Adipose tissue (tissue), 3 donors: ENCODE measurements around the gene KRT17. TPM values are rescaled to one million over a fixed set of nuclear protein-coding genes. Genes with fewer than 3 reads are reported as not detected.
"Not testable (repeated sequence)": the region's sequence is repeated elsewhere in the genome, so short reads cannot be mapped to it uniquely, and the experiment has no call there.

Source experiments
- H3K27ac ChIP-seq: one replicate; pipeline ENCODE4 v1.5.1; 2013; ENCODE audit warnings: low read depth, low read length
- WGBS, 3 donors: extraction: QIAGEN DNeasy Blood & Tissue Kit; methylation state at CpG; one replicate each; pipeline ENCODE4 v1.1.7; 2013; 5-methylcytosine and 5-hydroxymethylcytosine counted together
- polyA plus RNA-seq, 3 donors: library from polyadenylated mRNA; stranded (reverse); fragments of 200-250 nt; gene quantifications; one replicate each; pipeline ENCODE4 v1.2.3, GENCODE V29; 2013
- donor health status: healthy with polysubstance abuse.
- donor health status: Bipolar disorder and iron deficiency.
- donor health status: healthy.

KRT17 gene
- polyA plus RNA-seq, 3 donors = 0.60 to 0.70 TPM; not detected in 1

DNA sequence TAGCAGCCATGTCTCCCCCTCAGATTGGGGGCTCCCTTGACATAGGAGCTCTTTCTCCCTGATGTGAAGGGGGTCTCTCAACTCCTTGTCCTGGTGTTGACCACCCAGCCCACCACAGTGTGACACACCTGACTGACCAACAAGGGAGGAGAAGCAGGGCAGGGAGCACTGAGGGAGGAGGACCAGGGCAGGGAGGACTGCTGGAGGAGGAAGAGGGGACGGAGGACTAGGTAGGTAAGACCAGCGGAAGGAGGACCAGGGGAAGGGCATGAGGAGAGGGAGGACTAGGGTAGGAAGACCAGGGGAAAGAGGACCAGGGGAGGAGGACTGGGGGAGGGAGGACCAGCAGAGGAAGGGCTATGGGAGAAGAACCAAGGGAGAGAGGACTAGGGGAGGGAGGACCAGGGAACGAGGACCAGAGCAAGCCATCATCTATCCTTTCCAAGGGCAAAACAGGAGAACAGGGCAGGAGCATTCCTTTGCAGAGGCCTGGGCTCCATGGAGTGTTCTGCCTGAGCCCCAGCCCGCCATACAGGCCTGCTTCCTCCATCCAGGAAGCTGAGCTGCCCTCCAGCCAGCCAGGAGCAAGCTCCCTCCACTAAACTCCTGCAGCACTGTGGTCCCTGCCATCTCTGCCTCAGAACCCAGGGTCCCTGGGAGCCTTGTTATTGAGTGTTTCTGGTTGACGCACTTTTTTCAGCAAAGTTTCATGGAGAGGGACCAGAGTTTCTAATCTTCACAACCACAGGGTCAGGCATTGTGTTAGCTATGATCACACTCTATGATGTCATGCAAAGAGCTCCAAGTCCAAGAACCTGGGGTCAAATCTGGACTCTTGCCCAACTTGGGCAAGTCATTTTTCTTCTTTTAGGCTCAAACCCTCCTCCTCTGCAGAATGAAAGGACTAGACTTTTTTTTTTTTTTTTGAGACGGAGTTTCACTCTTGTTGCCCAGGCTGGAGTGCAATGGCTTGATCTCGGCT lies 15.4 kb upstream of the KRT17 start:
- 90 to 92% (median 92%) methylated on average over 7 of the region's 7 CpGs for WGBS, 3 donors
- H3K27ac ChIP-seq = no peak overlapping the region

DNA sequence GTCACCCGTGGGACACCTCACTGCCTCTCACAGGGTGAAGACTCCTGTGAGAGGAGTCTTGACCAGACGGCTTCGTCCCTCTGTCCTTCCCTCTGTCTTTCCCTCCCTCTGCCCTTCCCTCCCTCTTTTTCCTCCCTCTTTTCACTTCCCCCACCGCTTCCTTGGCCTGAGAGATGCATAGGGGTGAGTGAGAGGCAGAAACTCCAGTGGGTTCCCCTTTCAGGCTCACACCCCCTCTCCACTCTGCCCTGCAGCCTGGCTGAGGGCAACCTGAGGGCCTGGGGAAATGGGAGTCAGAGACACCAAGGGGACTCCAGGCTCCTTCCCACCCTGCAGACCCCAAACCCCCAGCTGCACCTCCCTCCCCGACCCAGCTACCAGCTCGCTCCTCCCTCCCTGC lies 14.6 kb upstream of the KRT17 start:
- 63 to 87% (median 83%) methylated on average over 5 to 6 of the region's 6 CpGs for WGBS, 3 donors
- H3K27ac ChIP-seq = no peak overlapping the region

DNA sequence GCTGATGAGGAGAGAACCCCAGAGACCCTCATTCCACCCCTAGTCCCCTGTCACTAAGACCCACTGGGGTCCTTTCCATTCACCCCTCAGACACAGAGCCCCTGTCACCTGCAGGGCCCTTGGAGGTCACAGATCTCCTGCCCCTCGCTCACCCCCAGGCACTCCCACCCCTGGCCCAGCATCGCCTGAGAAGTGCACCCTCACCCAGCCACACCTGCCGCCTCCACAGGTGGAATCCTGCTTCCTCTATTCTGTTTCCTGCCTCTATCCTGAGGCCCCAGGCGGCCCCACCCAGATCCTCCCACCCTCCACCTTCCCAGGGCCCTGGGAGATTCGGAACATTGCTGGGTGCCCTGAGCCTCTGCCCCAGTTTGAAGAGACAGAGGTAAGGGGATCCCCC lies 13.8 kb upstream of the KRT17 start:
- 67 to 81% (median 80%) methylated on average over 4 to 5 of the region's 5 CpGs for WGBS, 3 donors
- no peak overlapping the region for H3K27ac ChIP-seq

DNA sequence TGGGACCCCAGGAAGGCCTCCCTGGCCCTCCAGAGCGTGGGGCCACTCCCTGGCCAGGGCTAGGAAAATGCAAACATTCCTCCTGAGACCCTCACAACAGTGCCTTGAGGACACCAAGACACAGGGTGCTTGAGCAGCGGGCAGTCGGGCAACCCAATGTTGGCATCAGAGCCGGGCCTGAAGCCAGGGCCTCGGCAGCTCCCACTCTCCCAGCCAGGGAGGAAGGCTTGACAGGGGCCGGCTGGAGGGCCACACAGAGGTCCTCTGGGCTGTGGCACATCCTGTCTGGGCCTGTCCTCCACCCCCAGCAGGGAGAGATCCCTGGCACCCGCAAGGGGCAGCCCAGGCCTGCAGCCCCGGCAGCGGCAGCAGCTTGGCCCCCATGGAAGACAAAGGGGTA lies 12.3 kb upstream of the KRT17 start:
- no peak overlapping the region for H3K27ac ChIP-seq
- WGBS, 3 donors = 88 to 95% (median 88%) methylated on average over 9 of the region's 9 CpGs

DNA sequence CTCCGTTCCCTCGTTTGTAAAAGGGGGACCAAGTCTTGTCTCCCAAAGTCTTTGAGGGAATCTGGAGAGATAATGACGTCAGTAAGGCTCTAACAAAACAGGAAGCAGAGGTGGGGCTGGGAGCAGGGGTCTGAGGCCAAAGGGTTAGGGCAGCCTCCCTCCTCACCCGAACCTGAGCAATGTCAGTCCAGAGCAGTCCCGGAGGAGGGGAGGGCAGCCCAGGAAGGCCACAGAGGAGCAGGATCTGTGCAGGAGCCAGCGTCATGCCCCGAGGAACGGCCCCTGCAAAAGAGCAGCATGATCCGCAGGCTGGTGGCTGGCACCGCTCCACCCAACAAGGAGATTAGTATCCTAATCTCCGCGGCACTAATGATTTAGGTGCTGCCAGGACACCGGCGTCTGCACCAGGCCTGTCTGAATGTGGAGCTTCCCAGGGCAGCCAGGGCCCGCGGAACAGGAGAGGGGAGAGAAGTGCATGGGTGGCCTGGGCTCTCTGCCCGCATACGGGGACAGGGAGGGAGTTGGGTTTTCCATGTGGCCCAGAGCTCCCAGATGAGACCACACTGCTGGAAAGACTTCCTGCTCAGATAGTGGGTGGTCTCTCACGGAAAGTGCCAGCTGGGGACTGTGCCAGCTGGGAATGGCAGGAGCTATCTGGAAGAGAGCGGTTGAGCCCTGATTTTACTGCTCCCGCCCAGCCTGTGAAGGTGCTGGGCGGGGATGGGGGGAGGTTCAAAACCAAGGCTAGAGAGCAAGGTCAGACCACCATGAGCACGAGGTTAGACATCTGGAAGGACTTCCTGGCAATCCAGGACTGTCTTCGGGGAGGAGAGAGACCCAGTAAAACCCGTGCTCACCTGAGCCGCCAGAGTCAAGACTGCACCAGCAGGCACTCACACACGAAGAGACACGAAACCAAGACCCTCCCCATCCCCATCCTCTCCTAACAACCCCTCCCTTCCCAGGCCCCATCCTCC lies 11.0 kb upstream of the KRT17 start:
- WGBS, 3 donors = 36 to 51% (median 44%) methylated on average over 27 to 28 of the region's 28 CpGs
- H3K27ac ChIP-seq = no peak overlapping the region

DNA sequence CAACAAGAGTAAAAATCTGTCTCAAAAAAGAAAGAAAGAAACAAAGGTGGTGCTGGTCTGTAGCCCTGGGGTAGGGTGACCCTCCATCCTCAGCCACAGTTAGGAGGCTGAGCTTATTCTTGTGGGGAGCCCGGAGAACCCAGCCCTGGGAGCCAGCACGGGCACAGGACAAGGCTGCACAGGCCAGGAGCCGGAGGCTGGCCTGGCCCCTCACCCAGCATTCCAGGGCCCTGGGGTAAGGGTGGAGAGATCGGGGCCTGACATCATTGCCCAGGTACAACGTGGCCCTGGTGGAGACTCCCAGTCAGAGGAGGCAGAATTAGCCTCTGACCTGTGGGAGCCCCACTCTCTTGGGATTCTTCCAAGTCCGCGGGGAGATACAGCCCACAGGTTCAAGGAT lies 10.3 kb upstream of the KRT17 start:
- WGBS, 3 donors = 58 to 66% (median 64%) methylated on average over 7 of the region's 7 CpGs
- no peak overlapping the region for H3K27ac ChIP-seq

DNA sequence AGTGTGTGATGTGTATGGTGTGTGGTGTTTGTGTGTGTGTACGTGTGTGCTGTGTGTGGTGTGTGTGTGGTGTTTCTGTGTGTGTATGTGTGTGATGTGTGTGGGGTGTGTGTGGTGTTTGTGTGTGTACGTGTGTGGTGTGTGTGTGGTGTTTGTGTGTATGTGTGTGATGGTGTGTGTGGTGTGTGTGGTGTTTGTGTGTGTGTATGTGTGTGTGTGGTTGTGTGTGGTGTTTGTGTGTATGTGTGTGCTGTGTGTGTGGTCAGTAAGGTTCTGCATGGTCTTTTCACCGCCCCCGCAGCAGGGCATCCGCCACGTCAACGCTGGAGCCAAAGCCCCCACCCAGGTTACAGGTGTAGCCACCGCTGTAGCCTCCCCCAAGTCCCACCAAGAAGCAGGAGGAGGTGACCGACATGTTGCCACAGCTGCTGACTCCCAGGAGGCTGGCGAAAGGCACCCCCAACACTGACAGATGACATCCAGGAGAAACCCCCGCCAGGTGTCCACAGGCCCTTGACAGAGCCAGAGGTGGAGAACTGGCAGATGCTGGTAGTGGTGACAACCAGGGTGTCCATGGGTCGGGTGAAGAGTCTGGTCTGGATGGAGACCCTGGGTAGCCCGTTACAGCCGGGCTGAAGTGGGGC lies 9.3 kb upstream of the KRT17 start:
- H3K27ac ChIP-seq = no peak overlapping the region
- 91 to 92% (median 92%) methylated on average over 14 of the region's 14 CpGs for WGBS, 3 donors

DNA sequence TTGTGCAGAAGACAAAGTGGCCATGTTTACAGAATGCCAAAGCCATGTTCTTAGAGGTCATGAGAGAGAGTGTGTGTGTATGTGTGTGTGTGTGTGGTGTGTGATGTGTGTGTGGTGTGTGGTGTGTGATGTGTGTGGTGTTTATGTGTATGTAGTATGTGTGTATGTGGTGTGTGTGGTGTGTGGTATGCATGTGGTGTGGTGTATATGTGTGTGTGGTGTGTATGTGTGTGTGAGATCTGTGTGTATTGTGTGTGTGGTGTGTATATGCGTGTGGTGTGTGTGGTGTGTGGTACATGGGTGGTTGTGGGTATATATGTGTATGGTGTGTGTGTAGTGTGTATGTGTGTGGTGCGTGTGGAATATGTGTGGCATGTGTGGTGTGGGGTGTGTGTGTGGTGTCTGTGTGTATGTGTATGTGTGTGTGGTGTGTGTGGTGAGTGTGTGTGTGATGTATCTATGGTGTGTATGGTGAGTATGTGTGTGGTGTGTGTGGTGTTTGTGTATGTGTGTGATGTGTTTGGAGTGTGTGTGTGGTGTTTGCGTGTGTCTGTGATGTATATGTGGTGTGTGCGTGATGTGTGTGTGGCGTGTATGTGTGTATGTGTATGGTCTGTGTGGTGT lies 8.2 kb upstream of the KRT17 start:
- 68 to 76% (median 68%) methylated on average over 5 of the region's 5 CpGs for WGBS, 3 donors
- no peak overlapping the region for H3K27ac ChIP-seq

DNA sequence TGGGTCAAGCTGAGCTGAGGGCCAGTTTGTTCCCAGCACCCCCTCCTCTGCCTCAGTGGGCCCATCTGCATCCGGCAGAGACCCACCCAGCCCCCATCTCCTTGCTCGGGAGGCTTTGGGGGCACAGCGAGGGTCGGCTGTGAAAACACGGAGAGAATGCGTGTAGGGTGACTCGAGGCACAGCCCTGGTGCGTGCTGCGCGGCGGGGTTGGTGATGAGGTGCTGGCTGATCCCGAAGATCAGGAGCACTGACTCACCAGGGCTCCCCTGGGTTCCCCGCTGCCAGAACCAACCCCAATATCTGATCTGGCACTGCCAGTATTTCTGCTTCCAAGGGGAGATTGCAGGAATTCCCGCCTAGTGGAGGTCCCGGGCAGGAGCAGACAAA lies 7.5 kb upstream of the KRT17 start:
- WGBS, 3 donors = 88 to 91% (median 91%) methylated on average over 15 of the region's 15 CpGs
- no peak overlapping the region for H3K27ac ChIP-seq

DNA sequence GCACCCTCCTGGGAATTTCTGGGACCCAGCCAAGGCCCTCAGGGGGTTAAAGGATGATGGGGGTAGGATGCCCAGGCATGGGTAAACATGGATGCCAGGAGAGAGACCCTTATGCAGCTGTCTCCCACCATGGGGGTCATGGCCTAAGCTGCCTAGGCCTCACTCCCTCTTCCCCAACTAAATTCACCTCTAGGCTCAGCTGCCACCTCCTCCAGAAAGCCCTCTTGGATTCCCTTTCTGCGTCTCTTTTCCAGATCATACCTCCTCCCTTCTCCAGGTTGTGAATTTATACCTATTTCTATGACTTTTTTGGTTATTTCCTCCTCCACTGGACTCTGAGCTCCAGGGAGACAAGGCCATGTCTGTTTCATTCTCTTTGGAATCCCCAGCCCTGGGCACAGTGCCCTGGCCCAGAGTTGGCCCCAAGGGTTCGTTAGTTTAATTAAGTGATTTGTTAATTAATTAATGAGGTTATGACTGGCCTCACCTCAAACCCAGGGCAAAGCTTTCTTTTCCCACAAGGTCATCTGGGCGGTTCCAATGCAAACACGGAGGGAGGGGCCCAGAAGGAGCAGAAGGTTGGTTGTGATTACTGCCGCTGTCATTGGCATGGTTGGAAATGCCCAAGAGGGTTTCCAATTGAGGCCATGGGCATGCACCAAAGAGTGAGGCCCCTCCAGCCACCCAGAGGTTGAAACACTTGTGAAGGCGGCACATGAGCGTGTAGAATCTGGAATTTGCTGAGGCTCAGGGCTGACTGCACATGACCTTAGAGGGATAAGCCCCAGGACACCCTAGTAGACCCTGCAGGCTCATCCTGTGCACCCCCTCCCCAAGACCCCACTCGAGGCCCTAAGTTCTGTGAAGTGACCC lies 6.9 kb upstream of the KRT17 start:
- 78 to 89% (median 82%) methylated on average over 8 of the region's 8 CpGs for WGBS, 3 donors
- H3K27ac ChIP-seq = no peak overlapping the region

DNA sequence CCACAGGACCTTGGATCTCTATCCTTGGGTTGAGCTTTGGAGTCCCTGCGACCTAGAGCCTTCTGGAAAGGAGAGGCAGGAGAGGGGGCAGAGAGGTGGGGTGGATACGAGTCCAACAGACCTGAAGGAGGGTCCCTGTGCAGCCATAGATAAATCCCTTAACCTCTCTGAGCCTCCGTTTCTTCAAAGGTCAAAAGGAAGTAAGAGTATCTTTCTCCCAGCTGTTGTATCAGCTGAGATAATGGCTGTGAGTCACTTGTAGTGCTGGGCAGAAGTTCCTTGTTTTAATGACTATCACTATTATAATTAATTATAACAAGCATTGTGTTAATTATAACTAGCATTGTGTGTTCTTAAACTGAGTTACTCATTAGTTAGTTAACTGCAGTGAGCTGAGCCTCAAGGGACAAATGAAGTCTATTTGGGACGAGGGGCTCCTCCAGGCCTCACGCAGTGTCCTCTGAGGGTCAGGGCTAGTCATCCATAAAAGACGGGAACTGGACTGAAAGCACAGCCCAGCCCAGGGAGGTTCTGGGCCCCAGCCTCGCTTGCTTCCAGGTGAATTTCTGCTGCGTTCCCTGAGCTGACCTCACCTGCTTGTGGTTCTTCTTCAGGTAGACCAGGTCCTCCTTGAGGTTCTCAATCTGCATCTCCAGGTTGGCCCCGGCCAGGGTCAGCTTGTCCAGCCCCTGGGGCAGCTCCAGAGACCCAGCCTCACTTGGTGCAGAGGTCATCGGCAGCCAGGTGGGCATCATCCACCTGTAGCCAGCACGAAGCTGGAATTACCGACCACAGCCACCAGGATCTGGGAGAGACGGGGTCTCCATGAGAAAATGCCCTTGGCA lies 5.7 kb upstream of the KRT17 start:
- 78 to 81% (median 79%) methylated on average over 13 of the region's 13 CpGs for WGBS, 3 donors
- H3K27ac ChIP-seq = no peak overlapping the region

DNA sequence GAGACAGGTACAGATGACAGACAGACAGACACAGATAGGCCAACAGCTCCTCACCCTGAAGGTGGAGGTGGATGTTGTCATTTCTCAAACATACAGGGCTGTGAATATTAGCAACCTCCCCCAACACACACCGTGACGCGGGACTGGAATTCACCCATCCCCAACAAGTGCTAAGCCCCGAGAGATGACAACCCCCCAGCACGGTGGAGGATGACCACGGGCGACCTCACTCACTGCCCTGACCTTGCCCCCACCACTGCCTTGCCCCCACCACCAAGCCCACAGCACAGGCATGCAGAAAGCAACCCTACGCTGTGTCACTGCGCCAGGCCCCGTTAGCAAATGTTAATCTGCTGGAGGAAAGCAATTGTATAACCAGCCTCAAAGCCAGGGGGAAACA lies 4.9 kb upstream of the KRT17 start:
- no peak overlapping the region for H3K27ac ChIP-seq
- WGBS, 3 donors = 72 to 82% (median 80%) methylated on average over 10 of the region's 10 CpGs

DNA sequence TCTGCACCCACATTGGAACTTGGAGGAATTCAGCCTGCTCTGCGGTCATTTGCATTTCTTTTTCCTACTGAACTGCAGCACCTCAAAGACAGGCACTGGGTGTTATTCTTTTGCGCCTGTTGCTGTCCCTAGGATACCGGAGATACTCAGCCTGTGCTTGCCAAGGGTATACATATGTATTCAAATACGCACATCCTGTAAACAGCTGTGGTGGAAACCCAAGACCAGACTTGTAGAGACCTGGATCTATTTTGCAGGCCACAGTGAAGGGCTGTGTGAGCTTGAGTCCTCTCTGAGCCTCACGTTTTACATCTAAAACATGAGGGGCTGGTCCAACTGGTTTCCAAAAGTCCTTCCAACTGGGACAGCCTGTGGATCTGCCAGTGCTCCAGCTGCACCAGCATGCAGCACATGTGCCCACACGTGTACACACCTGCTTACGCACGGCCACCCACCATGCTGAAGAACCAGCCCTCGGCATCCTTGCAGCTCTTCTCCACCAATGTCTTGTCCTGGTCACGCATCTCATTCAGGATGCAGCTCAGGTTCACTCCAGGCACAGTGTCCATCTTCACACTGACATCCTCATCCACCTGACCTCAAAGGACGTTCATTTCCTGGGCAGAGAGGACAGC lies 4.4 kb upstream of the KRT17 start:
- WGBS, 3 donors = 82 to 89% (median 86%) methylated on average over 11 of the region's 11 CpGs
- H3K27ac ChIP-seq = not testable (repeated sequence)

DNA sequence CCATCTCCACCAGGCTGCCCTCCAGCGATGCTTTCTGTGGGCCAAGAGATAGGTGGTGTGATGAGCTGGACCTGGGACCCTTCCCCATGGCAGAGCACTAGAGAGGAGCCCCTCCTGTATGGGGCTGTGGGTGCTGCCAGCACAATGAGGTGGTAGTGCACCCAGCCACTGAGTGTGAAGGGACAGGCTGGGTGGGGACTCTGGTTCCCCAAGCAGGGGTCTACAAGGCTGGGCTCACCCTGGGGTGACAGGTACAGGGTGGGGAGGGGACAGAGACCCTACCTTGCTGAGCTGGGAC lies 3.6 kb upstream of the KRT17 start:
- WGBS, 3 donors = 67 to 79% (median 74%) methylated on average over 1 of the region's 1 CpG
- H3K27ac ChIP-seq = not testable (repeated sequence)

DNA sequence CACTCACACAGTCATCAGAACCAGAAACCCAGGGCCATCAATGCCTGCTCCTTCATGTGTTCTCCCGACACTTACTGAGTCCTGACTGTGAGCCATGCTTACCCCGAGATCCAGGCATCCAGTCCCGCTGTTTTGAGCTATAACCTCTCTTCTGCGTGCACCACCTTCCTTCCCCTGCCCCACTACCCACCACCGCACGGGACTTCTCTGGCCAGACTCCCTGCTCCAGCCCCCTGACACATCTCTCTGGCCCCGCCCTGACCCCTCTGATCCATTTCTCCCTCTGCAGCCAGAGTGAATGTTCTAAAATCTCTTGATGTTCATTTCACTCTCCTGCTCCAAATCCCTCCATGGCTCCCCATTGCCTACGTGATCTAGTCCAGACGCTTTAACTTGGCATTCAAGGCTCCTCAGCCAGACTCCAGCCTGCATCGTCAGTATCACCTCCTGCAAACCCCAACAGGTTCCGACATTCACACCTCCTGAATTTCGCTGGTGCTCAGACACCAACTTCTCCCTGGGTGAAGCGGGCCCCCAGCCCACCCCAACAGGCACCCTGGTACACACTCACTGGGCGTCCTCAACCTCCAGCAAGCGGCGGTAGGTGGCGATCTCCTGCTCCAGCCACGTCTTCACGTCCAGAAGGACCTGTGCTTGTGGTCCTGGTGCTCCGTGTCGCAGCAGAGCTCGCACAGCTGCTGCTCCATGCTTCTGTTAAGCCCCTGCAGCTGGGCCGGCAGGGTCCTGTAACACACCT lies 3.1 kb upstream of the KRT17 start:
- H3K27ac ChIP-seq = no peak overlapping the region
- 80 to 92% (median 88%) methylated on average over 22 to 23 of the region's 23 CpGs for WGBS, 3 donors

DNA sequence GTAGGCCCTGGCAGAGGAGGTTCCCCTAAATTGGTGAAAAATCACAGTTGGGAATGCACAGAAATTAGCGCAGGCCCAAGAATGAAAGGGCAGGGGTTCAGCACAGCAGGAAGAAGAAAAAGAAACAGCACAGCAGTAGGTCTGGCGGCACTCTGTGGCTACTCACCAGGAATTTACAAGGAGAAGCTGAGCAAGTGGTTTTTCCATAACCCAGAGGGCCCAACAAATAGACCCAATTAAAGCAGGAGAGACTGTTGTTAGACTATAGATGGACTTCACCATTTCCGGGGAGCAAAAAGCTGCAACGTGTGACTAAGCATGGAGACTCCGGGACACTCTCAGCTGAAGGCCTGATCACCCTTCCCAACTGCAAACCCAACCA lies 2.5 kb upstream of the KRT17 start:
- not testable (repeated sequence) for H3K27ac ChIP-seq
- WGBS, 3 donors = 87 to 94% (median 89%) methylated on average over 5 of the region's 5 CpGs
